BLaER1 (cell line): ENCODE data around the gene TTC34.
A peak's percentile ranks its signal among the peaks of the same experiment; 100 is the strongest.
"Not testable (repeated sequence)": the region's sequence is repeated elsewhere in the genome, so short reads cannot be mapped to it uniquely, and the experiment has no call there.

Experiments used
- H3K27ac ChIP-seq: shearing (Covaris generic); formaldehyde crosslinking; 2 replicates; pipeline ENCODE4 v1.8.1; 2022
- H3K27me3 ChIP-seq: shearing (Covaris generic); formaldehyde crosslinking; 2 replicates; pipeline ENCODE4 v1.8.1; 2022
- H3K36me3 ChIP-seq: shearing (Covaris generic); formaldehyde crosslinking; 2 replicates; pipeline ENCODE4 v1.8.1; 2022
- H3K4me1 ChIP-seq: shearing (Covaris generic); formaldehyde crosslinking; 2 replicates; pipeline ENCODE4 v1.8.1; 2022
- H3K4me2 ChIP-seq: shearing (Covaris generic); formaldehyde crosslinking; 2 replicates; pipeline ENCODE4 v1.8.1; 2022
- H3K4me3 ChIP-seq: shearing (Covaris generic); formaldehyde crosslinking; 2 replicates; pipeline ENCODE4 v1.8.1; 2022
- H3K9ac ChIP-seq: shearing (Covaris generic); formaldehyde crosslinking; 2 replicates; pipeline ENCODE4 v1.8.1; 2022
- H3K9me3 ChIP-seq: shearing (Covaris generic); formaldehyde crosslinking; 2 replicates; pipeline ENCODE4 v1.8.1; 2022
- H4K20me1 ChIP-seq: shearing (Covaris generic); formaldehyde crosslinking; 2 replicates; pipeline ENCODE4 v1.8.1; 2022
- Cebpa-rat ChIP-seq: shearing (Covaris generic); IDR thresholded peaks from 2 replicates; pipeline ENCODE4 v1.8.1; 2022

TTC34 gene

GRCh38 chr1:2783069-2783434 lies 18.4 kb downstream of the TTC34 start:
- Histone ChIP-seq H3K36me3 (no peaks in the 10 kb centered on the region), H3K4me3 (no peak overlapping the region), H3K27me3 (peaks cover 11% of the 10 kb centered on the region; the same call in 1 of the 2 replicates), H4K20me1 (no peaks in the 10 kb centered on the region), H3K9me3 (peaks cover 41% of the 10 kb centered on the region), H3K27ac (no peak overlapping the region), H3K9ac (no peak overlapping the region), H3K4me1 (peaks cover 15% of the 10 kb centered on the region), H3K4me2 (no peak overlapping the region)
- TF ChIP-seq Cebpa-rat, result no peak

- peaks cover 41% of the 10 kb centered on the region for H3K9me3 ChIP-seq
- H3K27me3 ChIP-seq, result peaks cover 15% of the 10 kb centered on the region; the same call in 1 of the 2 replicates
Observed at GRCh38 chr1:2781627-2782026, 19.9 kb downstream of the TTC34 start.

GRCh38 chr1:2778220-2778592 lies 23.3 kb downstream of the TTC34 start:
- Histone ChIP-seq H3K36me3 (no peaks in the 10 kb centered on the region), H3K4me3 (no peak overlapping the region), H4K20me1 (no peaks in the 10 kb centered on the region), H3K27ac (no peak overlapping the region), H3K9ac (peak overlapping the region; percentile 28; the same call in 1 of the 2 replicates), H3K4me1 (peaks cover 24% of the 10 kb centered on the region), H3K27me3 (peaks cover 15% of the 10 kb centered on the region; the same call in 1 of the 2 replicates), H3K9me3 (peaks cover 37% of the 10 kb centered on the region), H3K4me2 (peak overlapping the region; percentile 62)
- TF ChIP-seq Cebpa-rat, result no peak

More at GRCh38 chr1:2781627-2782026, 19.9 kb downstream of the TTC34 start:
- H3K36me3 ChIP-seq, result no peaks in the 10 kb centered on the region
- no peak overlapping the region for H3K9ac ChIP-seq
- H4K20me1 ChIP-seq, result no peaks in the 10 kb centered on the region
- H3K4me2 ChIP-seq, result no peak overlapping the region
- no peak for TF ChIP-seq Cebpa-rat
- no peak overlapping the region for H3K4me3 ChIP-seq
- no peak overlapping the region for H3K27ac ChIP-seq
- H3K4me1 ChIP-seq, result peaks cover 24% of the 10 kb centered on the region

DNA sequence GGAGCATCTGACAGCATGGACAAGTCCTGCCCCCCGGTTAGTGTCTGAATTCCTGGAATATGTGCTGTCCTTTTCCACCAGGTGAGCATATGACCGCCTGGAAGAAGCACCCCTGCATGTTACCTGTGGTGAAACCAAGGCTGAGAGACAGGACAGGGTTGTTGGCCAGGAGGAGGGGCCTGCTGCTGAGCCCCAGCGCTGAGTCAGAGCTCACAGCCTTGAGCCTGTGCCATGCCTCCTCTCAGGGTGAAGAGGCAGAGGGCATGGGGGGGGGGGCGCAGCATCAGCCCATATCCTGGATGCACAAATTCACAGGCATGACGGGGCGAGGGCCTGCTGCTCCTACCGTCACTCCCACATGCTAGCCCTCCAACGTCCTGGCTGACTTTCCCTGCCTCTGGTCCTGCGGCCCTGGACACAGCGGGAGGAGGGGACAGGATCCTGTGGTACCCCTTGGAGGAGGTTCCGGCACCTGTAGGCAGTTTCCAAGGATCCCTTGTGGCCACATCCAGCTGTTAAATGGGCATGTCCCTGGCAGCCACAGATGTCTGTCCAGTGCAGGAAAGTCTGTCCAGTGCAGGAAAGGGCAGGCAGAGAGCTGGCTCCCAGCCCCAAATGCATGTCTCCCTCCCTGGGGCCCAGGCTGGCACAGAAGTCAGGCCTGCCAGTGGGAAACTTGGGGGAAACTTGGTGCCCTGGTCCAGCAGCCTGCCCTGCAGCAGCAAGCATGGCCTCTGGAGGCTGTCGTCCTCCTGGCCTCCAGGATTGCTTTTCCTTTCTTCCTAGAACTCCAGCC lies 23.9 kb downstream of the TTC34 start:
- Histone ChIP-seq H3K4me1 (peaks cover 24% of the 10 kb centered on the region), H3K27me3 (peaks cover 15% of the 10 kb centered on the region; the same call in 1 of the 2 replicates), H3K4me2 (peak overlapping the region; percentile 62), H4K20me1 (no peaks in the 10 kb centered on the region), H3K4me3 (no peak overlapping the region), H3K9me3 (peaks cover 31% of the 10 kb centered on the region), H3K27ac (no peak overlapping the region), H3K9ac (peak overlapping the region; percentile 28; the same call in 1 of the 2 replicates), H3K36me3 (no peaks in the 10 kb centered on the region)
- TF ChIP-seq Cebpa-rat, result no peak

DNA sequence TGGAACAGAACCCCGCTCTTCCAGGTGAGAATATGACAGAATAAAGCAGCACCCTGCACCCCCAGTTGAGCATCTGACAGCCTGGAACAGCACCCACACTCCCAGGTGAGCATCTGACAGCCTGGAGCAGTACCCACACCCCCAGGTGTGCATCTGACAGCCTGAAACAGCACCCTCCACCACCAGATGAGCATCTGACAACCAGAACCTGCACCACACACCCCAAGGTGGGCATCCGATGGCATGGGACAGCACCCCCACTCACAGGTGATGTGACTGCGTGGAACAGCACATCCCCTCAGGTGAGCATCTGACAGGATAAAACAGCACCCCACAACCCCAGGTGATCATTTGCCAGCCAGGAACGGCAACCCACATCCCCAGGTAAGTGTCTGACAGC lies 26.2 kb downstream of the TTC34 start:
- H3K9ac ChIP-seq, H3K9me3 ChIP-seq, H3K27ac ChIP-seq, H3K36me3 ChIP-seq, H3K4me3 ChIP-seq, H4K20me1 ChIP-seq, H3K4me2 ChIP-seq: not testable (repeated sequence)
- H3K4me1 ChIP-seq, result peaks cover 24% of the 10 kb centered on the region
- H3K27me3 ChIP-seq, result peaks cover 15% of the 10 kb centered on the region; the same call in 1 of the 2 replicates

DNA sequence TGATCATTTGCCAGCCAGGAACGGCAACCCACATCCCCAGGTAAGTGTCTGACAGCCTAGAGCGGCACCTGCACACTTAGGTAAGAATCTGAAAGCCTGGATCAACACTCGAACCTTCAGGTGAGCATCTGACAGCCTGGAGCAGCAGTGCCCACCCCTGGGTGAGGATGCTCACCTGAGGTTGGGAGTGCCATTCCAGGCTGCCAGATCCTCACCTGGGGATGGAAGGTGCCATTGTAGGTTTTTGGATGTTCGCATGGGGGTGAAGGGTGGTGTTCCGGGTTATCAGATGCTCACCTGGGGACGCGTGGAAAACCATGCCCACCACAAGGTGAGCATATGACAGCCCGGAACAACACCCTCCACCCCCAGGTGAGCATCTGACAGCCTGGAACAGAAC lies 33.4 kb downstream of the TTC34 start:
- H3K36me3 ChIP-seq, H4K20me1 ChIP-seq, H3K4me3 ChIP-seq, H3K9ac ChIP-seq, H3K4me2 ChIP-seq, H3K27me3 ChIP-seq, H3K9me3 ChIP-seq, H3K27ac ChIP-seq, H3K4me1 ChIP-seq: not testable (repeated sequence)

DNA sequence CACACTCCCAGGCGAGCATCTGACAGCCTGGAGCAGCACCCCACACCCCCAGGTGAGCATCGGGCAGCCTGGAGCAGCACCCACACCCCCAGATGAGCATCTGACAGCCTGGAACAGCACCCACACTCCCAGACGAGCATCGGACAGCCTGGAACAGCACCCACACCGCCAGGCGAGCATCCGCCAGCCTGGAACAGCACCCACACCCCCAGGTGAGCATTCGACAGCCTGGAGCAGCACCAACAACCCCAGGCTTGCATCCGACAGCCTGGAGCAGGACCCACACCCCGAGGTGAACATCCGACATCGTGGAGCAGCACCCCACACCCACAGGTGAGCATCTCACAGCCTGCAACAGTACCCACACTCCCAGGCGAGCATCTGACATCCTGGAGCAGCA lies 42.1 kb downstream of the TTC34 start:
- H3K9ac ChIP-seq, H4K20me1 ChIP-seq, H3K4me3 ChIP-seq, H3K27ac ChIP-seq, H3K4me1 ChIP-seq, H3K4me2 ChIP-seq, H3K9me3 ChIP-seq, H3K36me3 ChIP-seq: not testable (repeated sequence)
- peaks cover 13% of the 10 kb centered on the region for H3K27me3 ChIP-seq

- H3K27ac ChIP-seq, H3K9me3 ChIP-seq, H3K36me3 ChIP-seq, H4K20me1 ChIP-seq, H3K4me1 ChIP-seq, H3K4me3 ChIP-seq, H3K9ac ChIP-seq, H3K4me2 ChIP-seq: not testable (repeated sequence)
- H3K27me3 ChIP-seq, result peaks cover 19% of the 10 kb centered on the region
Observed at GRCh38 chr1:2757519-2757918, 44.0 kb downstream of the TTC34 start.

- H3K9ac ChIP-seq, H3K4me1 ChIP-seq, H3K4me3 ChIP-seq, H4K20me1 ChIP-seq, H3K4me2 ChIP-seq, H3K36me3 ChIP-seq, H3K27ac ChIP-seq, H3K9me3 ChIP-seq: not testable (repeated sequence)
- H3K27me3 ChIP-seq, result peaks cover 40% of the 10 kb centered on the region
Observed at GRCh38 chr1:2755426-2755825, 46.1 kb downstream of the TTC34 start.

GRCh38 chr1:2754597-2754996 lies 46.9 kb downstream of the TTC34 start:
- peaks cover 46% of the 10 kb centered on the region for H3K27me3 ChIP-seq
- not testable (repeated sequence) for H3K9me3 ChIP-seq, H3K36me3 ChIP-seq, H3K9ac ChIP-seq, H3K4me3 ChIP-seq, H3K4me2 ChIP-seq, H3K27ac ChIP-seq, H3K4me1 ChIP-seq, H4K20me1 ChIP-seq

DNA sequence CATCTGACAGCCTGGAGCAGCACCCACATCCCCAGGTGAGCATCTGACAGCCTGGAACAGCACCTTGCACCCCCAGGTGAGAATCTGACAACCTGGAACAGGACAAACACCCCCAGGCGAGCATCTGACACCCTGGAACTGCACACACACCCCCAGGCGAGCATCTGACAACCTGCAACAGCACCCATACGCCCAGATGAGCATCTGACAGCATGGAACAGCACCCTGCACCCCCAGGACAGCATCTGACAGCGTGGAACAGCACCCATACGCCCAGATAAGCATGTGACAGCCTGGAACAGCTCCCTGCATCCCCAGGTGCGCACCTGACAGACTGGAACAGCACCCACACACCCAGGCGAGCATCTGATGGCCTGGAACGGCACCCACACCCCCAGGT lies 49.0 kb downstream of the TTC34 start:
- not testable (repeated sequence) for H3K27ac ChIP-seq, H3K4me1 ChIP-seq, H3K4me2 ChIP-seq, H3K9me3 ChIP-seq, H3K4me3 ChIP-seq, H4K20me1 ChIP-seq, H3K36me3 ChIP-seq, H3K9ac ChIP-seq
- H3K27me3 ChIP-seq, result peaks cover 41% of the 10 kb centered on the region

DNA sequence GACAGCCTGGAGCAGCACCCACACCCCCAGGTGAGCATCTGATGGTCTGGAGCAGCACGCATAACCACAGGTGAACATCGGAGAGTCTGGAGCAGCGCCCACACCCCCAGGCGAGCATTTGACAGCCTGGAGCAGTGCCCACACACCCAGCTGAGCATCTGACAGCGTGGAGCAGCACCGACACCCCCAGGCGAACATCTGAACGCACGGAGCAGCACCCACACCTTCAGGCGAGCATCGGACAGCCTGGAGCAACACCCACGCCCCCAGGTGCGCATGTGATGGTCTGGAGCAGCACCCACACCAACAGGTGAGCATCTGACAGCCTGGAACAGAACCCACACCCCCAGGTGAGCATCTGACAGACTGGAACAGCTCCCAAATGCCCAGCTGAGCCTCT lies 49.6 kb downstream of the TTC34 start:
- H3K9me3 ChIP-seq, H3K4me1 ChIP-seq, H4K20me1 ChIP-seq, H3K36me3 ChIP-seq, H3K27ac ChIP-seq, H3K4me2 ChIP-seq, H3K4me3 ChIP-seq, H3K9ac ChIP-seq: not testable (repeated sequence)
- H3K27me3 ChIP-seq, result peaks cover 41% of the 10 kb centered on the region

DNA sequence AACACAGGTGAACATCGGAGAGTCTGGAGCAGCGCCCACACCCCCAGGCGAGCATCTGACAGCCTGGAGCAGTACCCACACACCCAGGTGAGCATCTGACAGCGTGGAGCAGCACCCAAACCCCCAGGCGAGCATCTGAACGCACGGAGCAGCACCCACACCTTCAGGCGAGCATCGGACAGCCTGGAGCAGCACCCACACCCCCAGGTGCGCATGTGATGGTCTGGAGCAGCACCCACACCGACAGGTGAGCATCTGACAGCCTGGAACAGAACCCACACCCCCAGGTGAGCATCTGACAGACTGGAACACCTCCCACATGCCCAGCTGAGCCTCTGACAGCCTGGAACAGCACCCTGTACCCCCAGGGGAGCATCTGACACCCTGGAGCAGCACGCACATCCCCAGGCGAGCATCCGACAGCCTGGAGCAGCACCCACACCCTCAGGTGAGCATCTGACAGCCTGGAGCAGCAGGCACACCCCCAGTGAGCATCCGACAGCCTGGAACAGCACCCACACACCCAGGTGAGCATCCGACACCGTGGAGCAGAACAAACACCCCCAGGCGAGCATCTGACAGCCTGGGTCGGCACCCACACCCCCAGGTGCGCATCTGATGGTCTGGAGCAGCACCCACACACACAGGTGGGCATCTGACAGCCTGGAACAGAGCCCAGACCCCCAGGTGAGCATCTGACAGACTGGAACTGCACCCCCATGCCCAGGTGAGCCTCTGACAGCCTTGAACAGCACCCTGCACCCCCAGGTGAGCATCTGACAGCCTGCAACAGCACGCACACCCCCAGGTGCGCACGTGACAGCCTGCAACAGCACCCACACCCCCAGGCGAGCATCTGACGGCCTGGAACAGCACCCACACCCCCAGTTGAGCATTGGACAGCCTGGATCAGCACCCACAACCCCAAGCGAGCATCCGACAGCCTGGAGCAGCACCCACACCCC lies 50.4 kb downstream of the TTC34 start:
- H3K9me3 ChIP-seq, H3K36me3 ChIP-seq, H3K4me2 ChIP-seq, H3K27ac ChIP-seq, H4K20me1 ChIP-seq, H3K4me3 ChIP-seq, H3K4me1 ChIP-seq, H3K9ac ChIP-seq: not testable (repeated sequence)
- peaks cover 41% of the 10 kb centered on the region for H3K27me3 ChIP-seq

DNA sequence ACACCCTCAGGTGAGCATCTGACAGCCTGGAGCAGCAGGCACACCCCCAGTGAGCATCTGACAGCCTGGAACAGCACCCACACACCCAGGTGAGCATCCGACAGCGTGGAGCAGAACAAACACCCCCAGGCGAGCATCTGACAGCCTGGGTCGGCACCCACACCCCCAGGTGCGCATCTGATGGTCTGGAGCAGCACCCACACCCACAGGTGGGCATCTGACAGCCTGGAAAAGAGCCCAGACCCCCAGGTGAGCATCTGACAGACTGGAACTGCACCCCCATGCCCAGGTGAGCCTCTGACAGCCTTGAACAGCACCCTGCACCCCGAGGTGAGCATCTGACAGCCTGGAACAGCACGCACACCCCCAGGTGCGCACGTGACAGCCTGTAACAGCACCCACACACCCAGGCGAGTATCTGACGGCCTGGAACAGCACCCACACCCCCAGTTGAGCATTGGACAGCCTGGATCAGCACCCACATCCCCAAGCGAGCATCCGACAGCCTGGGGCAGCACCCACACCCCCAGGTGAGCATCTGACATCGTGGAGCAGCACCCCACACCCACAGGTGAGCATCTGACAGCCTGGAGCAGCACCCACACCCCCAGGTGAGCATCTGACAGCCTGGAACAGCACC lies 51.3 kb downstream of the TTC34 start:
- H3K4me1 ChIP-seq, H3K4me3 ChIP-seq, H3K9me3 ChIP-seq, H3K9ac ChIP-seq, H3K36me3 ChIP-seq, H3K4me2 ChIP-seq, H3K27ac ChIP-seq, H4K20me1 ChIP-seq: not testable (repeated sequence)
- H3K27me3 ChIP-seq, result peaks cover 41% of the 10 kb centered on the region
